A673 (cell line): ENCODE data around the gene COG1. TPM values are rescaled to one million over a fixed set of nuclear protein-coding genes. Genes with fewer than 3 reads are reported as not detected.

Source experiments
- BruUV-seq: library from RNA; stranded (reverse); fragments of 400-500 nt; replicated peaks from 2 replicates; lab custom pipeline; 2021; lab: Mats Ljungman, UMichigan
- CTCF ChIA-PET: fragments of 300-600 bp; sonication (Branson Sonifier 250); formaldehyde crosslinking; loops from one replicate; lab custom pipeline; 2022; ENCODE audit warnings: antibody characterized with exemption; lab: Charles Lee
- POLR2A ChIA-PET: fragments of 300-600 bp; sonication (Branson Sonifier 250); formaldehyde crosslinking; loops from one replicate; lab custom pipeline; 2022; ENCODE audit warnings: antibody characterized with exemption; ENCODE audit not compliant: low non-redundant PET; lab: Charles Lee
- DNase-seq: peaks from one replicate; pipeline ENCODE4 v3.0.0-alpha.2; 2015; ENCODE audit warnings: low spot score
- H3K27ac ChIP-seq: fragments of 200-600 bp; sonication (generic); 2 replicates; pipeline ENCODE4 v1.5.1; 2016; ENCODE audit warnings: mixed run types, low read depth, mild to moderate bottlenecking, mixed read lengths, antibody characterized with exemption, low read length; ENCODE audit not compliant: poor library complexity, severe bottlenecking
- H3K27me3 ChIP-seq: fragments of 200-600 bp; sonication (generic); replicated peaks from 2 replicates; pipeline ENCODE4 v1.6.1; 2017; ENCODE audit warnings: mixed run types, low read depth, mild to moderate bottlenecking, mixed read lengths, antibody characterized with exemption, low read length; ENCODE audit not compliant: insufficient read depth, poor library complexity
- H3K36me3 ChIP-seq: fragments of 200-600 bp; sonication (generic); 2 replicates; pipeline ENCODE4 v1.6.1; 2016; ENCODE audit warnings: mixed run types, mild to moderate bottlenecking, mixed read lengths, antibody characterized with exemption, low read length; ENCODE audit not compliant: insufficient read depth, poor library complexity, severe bottlenecking
- H3K4me1 ChIP-seq: fragments of 200-600 bp; sonication (generic); 2 replicates; pipeline ENCODE4 v1.6.1; 2017; ENCODE audit warnings: mixed run types, mild to moderate bottlenecking, mixed read lengths, antibody characterized with exemption, low read length; ENCODE audit not compliant: insufficient read depth, poor library complexity, severe bottlenecking
- H3K4me3 ChIP-seq: fragments of 200-600 bp; sonication (generic); 2 replicates; pipeline ENCODE4 v1.5.1; 2016; ENCODE audit warnings: low read depth, mixed run types, mild to moderate bottlenecking, mixed read lengths, low read length; ENCODE audit not compliant: poor library complexity, severe bottlenecking
- H3K9me3 ChIP-seq: fragments of 200-600 bp; sonication (generic); 2 replicates; pipeline ENCODE4 v1.6.1; 2016; ENCODE audit warnings: mixed run types, low read depth, mild to moderate bottlenecking, mixed read lengths, antibody characterized with exemption, low read length; ENCODE audit not compliant: poor library complexity, severe bottlenecking
- EZH2 ChIP-seq: fragments of 200-600 bp; sonication (generic); IDR thresholded peaks from 2 replicates; pipeline ENCODE4 v1.6.1; 2017; ENCODE audit warnings: borderline replicate concordance, low read depth, mild to moderate bottlenecking, mixed read lengths, antibody characterized with exemption, low read length; ENCODE audit not compliant: poor library complexity, severe bottlenecking
- intact Hi-C: fragments of 100-400 bp; cut with micrococcal nuclease; formaldehyde crosslinking; loops from one replicate; pipeline ENCODE4 v1.10.0; 2022; ENCODE audit not compliant: unreplicated experiment
- total RNA-seq: library from RNA; stranded (reverse); gene quantifications from 2 replicates; pipeline ENCODE4 v1.2.3, GENCODE V29; 2021
- TF ChIP-seq, protein P1 (sequence below): fragments of 300-800, 200-600 bp; sonication (generic); conservative IDR thresholded peaks from 2 replicates; pipeline ENCODE4 v1.5.1; 2017; ENCODE audit warnings: low read depth, mild to moderate bottlenecking, antibody characterized with exemption, low read length, moderate library complexity, mixed read lengths

COG1 gene
- total RNA-seq, 1 experiment from 2014 or later = 32.2 TPM

DNA sequence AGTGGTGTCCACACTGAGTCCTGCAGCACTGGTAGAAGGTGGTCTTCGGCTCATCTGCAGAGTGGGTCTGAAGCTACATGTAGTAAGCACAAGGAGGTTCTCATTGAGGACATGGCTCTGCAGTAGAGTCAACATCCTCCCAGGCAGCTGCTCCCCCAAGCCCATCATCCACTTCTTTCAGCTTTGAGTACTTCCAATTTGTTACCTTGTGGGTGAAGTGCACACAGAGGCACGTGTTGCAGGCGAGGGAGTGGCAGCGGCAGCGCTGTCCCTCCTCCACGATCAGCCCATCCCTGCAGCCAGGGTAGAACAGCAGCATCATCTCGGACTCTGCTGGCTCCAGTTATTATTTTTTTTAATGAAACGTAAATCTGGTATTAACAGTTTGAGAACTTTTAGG is 29.8 kb upstream of the COG1 start:
- no peak for DNase-seq
- no peaks in the 10 kb centered on the region for H3K9me3 ChIP-seq
- BruUV-seq = no TSS peak
- CTCF ChIA-PET = no interaction called here
- intact Hi-C loops = loop anchor here (5.0 kb wide), 1 partner anchor 51 kb away; no protein-coding TSS in a partner anchor
- H3K36me3 ChIP-seq = no peaks in the 10 kb centered on the region
- H3K27me3 ChIP-seq = peaks cover 59% of the 10 kb centered on the region
- H3K4me1 ChIP-seq = peaks cover 16% of the 10 kb centered on the region
- POLR2A ChIA-PET = no interaction called here
- H3K27ac ChIP-seq = no peak overlapping the region
- H3K4me3 ChIP-seq = no peak overlapping the region
- TF ChIP-seq EZH2 = no peak
- TF ChIP-seq, protein P1, sequence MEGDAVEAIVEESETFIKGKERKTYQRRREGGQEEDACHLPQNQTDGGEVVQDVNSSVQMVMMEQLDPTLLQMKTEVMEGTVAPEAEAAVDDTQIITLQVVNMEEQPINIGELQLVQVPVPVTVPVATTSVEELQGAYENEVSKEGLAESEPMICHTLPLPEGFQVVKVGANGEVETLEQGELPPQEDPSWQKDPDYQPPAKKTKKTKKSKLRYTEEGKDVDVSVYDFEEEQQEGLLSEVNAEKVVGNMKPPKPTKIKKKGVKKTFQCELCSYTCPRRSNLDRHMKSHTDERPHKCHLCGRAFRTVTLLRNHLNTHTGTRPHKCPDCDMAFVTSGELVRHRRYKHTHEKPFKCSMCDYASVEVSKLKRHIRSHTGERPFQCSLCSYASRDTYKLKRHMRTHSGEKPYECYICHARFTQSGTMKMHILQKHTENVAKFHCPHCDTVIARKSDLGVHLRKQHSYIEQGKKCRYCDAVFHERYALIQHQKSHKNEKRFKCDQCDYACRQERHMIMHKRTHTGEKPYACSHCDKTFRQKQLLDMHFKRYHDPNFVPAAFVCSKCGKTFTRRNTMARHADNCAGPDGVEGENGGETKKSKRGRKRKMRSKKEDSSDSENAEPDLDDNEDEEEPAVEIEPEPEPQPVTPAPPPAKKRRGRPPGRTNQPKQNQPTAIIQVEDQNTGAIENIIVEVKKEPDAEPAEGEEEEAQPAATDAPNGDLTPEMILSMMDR = no peak

DNA sequence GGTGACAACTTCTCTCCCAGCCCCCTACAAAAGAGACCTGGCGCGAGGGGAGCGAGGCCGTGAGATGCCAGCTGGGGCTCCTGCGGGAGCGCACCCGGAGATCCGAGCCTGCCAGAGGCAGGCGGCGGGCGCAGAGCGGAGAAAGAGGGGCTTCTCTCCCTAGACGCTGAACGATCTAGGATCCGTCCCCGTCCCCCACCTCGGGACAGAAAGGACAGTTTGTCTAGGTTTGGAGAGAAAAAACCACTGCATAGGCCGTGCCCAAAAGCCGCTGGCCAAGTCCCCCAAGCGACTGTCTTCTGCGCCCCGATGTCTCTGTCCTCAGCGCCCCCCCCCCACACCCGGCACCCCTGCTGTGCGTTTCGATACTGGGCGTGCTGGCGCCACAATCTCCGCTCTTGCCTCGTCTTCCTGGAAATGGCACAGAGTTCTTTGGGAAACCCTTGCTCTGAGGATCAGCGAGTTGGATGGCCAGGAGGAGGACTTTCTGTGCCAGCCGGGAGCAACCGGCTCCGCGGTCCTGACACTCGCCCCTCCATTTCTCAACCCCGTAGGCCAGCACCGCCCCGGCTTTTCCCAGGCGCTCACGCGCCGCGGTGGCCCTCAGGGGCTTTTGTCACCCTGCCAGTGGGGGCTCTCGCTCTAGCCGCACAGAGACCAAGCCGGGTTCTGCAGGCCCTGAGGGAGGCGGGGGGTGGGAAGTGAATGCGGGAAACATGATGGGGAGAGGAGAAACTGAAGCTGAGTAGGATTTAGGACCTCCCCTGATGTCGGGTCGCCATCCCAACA is 27.0 kb upstream of the COG1 start:
- no peaks in the 10 kb centered on the region for H3K36me3 ChIP-seq
- H3K4me3 ChIP-seq = peak overlapping the region; percentile 46
- TF ChIP-seq, protein P1 = no peak
- peak; percentile 80 for TF ChIP-seq EZH2
- H3K9me3 ChIP-seq = no peaks in the 10 kb centered on the region
- H3K4me1 ChIP-seq = peaks cover 16% of the 10 kb centered on the region
- BruUV-seq = no TSS peak
- H3K27me3 ChIP-seq = peaks cover 62% of the 10 kb centered on the region
- ChIA-PET POLR2A (interaction anchor here (0.6 kb wide), 2 partner anchors 62 to 219 kb away, joined by 6 to 7 read pairs; no protein-coding TSS in a partner anchor), CTCF (interaction anchor here (1.1 kb wide), 1 partner anchor 22 kb away, joined by 4 read pairs; no protein-coding TSS in a partner anchor)
- no peak overlapping the region for H3K27ac ChIP-seq
- no peak for DNase-seq
- intact Hi-C loops = no loop called here

DNA sequence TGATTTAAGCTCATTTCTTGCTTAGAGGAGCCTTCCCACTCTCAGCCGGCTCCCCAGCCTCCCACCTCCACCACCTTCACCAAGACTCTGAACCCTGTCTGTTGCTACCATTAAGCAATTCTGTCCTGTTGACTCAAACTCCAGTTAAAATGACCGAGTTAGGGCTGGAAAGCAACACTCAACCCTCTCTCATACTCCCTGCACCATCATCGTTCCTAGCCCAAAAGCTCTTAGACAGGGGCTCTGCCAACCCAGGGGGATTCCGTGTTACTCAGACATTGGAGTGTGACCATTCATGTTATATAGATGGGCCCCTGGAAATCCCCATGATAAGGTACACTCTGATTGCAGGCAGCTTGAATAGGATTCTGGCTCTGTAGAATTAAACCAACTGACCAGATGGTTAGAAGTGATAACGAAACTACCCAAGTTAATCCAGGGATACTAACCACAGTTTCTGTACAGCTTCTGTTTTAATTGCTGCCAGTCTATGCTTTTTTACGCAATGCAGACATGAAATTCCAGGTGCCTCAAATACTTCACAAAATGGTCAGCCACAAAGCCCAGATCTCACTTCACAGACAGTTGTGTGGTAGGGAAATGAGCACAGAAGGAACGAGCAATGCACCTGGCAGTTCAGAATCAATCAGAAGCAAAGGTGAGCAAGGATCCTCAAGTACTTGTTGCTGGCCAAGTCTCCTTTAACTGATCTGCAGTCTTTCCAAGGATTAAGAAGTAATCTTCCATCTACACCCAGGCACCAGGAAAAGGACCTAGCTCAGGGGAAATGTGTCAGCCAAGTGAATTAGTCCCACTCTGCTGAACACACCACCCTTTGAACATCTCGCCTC is 25.9 kb upstream of the COG1 start:
- H3K36me3 ChIP-seq = no peaks in the 10 kb centered on the region
- no peaks in the 10 kb centered on the region for H3K9me3 ChIP-seq
- ChIA-PET CTCF (no interaction called here), POLR2A (no interaction called here)
- no peak overlapping the region for H3K27ac ChIP-seq
- peaks cover 16% of the 10 kb centered on the region for H3K4me1 ChIP-seq
- no peak for DNase-seq
- intact Hi-C loops = no loop called here
- BruUV-seq = no TSS peak
- H3K4me3 ChIP-seq = peak overlapping the region; percentile 46
- peaks cover 59% of the 10 kb centered on the region for H3K27me3 ChIP-seq
- TF ChIP-seq, protein P1 = no peak
- no peak for TF ChIP-seq EZH2
